GM10248 (cell line): ENCODE measurements around the gene DIPK2A.

ENCODE experiments used
- CTCF ChIA-PET: fragments of 300-600 bp; sonication (Branson Sonifier 250); formaldehyde crosslinking; extraction: SDS; loops from one replicate; lab custom pipeline; 2021; ENCODE audit warnings: antibody characterized with exemption; lab: Yijun Ruan, JAX
- POLR2A ChIA-PET: fragments of 350-650 bp; sonication (Branson Sonifier 250); formaldehyde crosslinking; extraction: SDS; loops from one replicate; lab custom pipeline; 2020; ENCODE audit warnings: antibody characterized with exemption; lab: Yijun Ruan, JAX
- DNase-seq: peaks from one replicate; pipeline ENCODE4 v3.0.0; 2012; ENCODE audit errors: extremely low spot score
- CTCF ChIP-seq: IDR thresholded peaks from 2 replicates; pipeline ENCODE4 v1.5.1; 2012; ENCODE audit warnings: mild to moderate bottlenecking, low read depth; ENCODE audit errors: extremely low read depth, missing control alignments, control extremely low read depth

Gene DIPK2A

GRCh38 chr3:144003051-144003450 is 31.4 kb downstream of the DIPK2A start:
- DNase-seq = no peak
- ChIA-PET POLR2A (no interaction called here), CTCF (interaction anchor here (0.6 kb wide), 1 partner anchor 28 kb away, joined by 3 read pairs; no protein-coding TSS in a partner anchor)
- TF ChIP-seq CTCF = no peak

- ChIA-PET POLR2A (no interaction called here), CTCF (no interaction called here)
- DNase-seq = no peak
These were observed 38.7 kb downstream of the DIPK2A start for GRCh38 chr3:144010371-144010770.

GRCh38 chr3:144011251-144011799 is 39.7 kb downstream of the DIPK2A start:
- TF ChIP-seq CTCF = no peak

More at GRCh38 chr3:144010371-144010770, 38.7 kb downstream of the DIPK2A start:
- TF ChIP-seq CTCF = no peak

GRCh38 chr3:144015133-144015532 is 43.5 kb downstream of the DIPK2A start:
- CTCF ChIA-PET = interaction anchor here (2.0 kb wide), 1 partner anchor 16 kb away, joined by 7 read pairs; no protein-coding TSS in a partner anchor
- POLR2A ChIA-PET = no interaction called here
- no peak for TF ChIP-seq CTCF
- DNase-seq = no peak

More at GRCh38 chr3:144011251-144011799, 39.7 kb downstream of the DIPK2A start:
- ChIA-PET CTCF (no interaction called here), POLR2A (no interaction called here)
- DNase-seq = no peak

- no peak for TF ChIP-seq CTCF
- DNase-seq = no peak
- ChIA-PET CTCF (interaction anchor here (1.4 kb wide), 1 partner anchor 14 kb away, joined by 5 read pairs; no protein-coding TSS in a partner anchor), POLR2A (no interaction called here)
These were observed 47.2 kb downstream of the DIPK2A start for GRCh38 chr3:144018776-144019175.
